SJSA1 (cell line): ENCODE results near the gene ANKRD17. TPM values are rescaled to one million over a fixed set of nuclear protein-coding genes. Genes with fewer than 3 reads are reported as not detected.

Source experiments
- DNase-seq, 2 experiments: peaks; one replicate each; pipeline ENCODE4 v3.0.0-alpha.2; 2015 to 2020; ENCODE audit warnings: low spot score in 2 of 2, low read depth in 1 of 2
- H3K27ac ChIP-seq: fragments of 250-450 bp; sonication (Bioruptor Pico); 2 replicates; pipeline ENCODE4 v1.5.1; 2020; ENCODE audit warnings: mild to moderate bottlenecking, moderate library complexity
- H3K27me3 ChIP-seq: fragments of 250-450 bp; sonication (Bioruptor Pico); replicated peaks from 2 replicates; pipeline ENCODE4 v1.5.1; 2020; ENCODE audit warnings: mild to moderate bottlenecking, moderate library complexity
- H3K36me3 ChIP-seq: fragments of 250-450 bp; sonication (Bioruptor Pico); 2 replicates; pipeline ENCODE4 v1.5.1; 2020; ENCODE audit warnings: mild to moderate bottlenecking
- H3K4me1 ChIP-seq: fragments of 250-450 bp; sonication (Bioruptor Pico); replicated peaks from 2 replicates; pipeline ENCODE4 v1.6.1; 2021; ENCODE audit warnings: mild to moderate bottlenecking
- H3K4me3 ChIP-seq: fragments of 250-450 bp; sonication (Bioruptor Pico); 2 replicates; pipeline ENCODE4 v1.5.1; 2020; ENCODE audit warnings: mild to moderate bottlenecking
- H3K9me3 ChIP-seq: fragments of 250-450 bp; sonication (Bioruptor Pico); replicated peaks from 2 replicates; pipeline ENCODE4 v1.5.1; 2020; ENCODE audit warnings: mild to moderate bottlenecking
- total RNA-seq: library from RNA; depleted of rRNA; stranded (reverse); fragments of >200 nt; shearing (Covaris generic); gene quantifications from 2 replicates; pipeline ENCODE4 v1.2.3, GENCODE V29; 2014

The ANKRD17 gene
- total RNA-seq, 1 experiment from 2014 or later, result 36.8 TPM

DNA sequence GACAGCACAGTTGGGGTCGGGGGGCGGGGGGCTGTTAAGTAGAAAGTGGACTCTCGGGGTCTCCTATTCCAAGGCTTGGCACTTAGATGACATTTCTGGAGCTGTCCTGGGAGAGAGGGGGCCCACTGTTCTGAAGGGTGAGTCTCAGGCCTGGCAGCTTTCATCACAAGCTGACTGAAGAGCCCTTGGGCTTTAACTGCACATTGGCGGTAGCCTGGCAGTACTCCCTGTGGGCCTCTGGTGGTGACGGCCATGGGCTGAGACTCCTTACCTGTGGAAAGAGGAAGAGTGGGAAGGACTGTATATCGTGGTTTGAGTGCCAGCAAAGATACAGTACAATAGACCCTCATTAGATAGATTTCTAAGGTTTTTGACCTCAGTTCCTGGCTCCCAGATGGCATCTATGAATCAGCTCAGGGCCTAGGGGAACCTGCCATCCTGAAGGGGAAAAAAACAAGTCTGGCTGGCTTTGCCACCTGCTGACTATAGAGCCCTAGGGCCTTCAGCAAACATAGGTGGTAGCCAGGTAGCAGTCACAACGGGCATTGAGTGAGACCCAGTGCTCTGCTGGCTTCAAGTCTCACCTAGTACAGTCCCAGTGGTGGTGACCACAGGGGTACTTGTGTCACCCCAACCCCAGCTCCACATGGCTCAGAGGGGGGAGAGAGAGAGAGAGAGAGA, 87.9 kb downstream of the ANKRD17 start:
- no peak overlapping the region for H3K4me3 ChIP-seq
- H3K36me3 ChIP-seq, result peaks cover 91% of the 10 kb centered on the region
- no peak for DNase-seq

DNA sequence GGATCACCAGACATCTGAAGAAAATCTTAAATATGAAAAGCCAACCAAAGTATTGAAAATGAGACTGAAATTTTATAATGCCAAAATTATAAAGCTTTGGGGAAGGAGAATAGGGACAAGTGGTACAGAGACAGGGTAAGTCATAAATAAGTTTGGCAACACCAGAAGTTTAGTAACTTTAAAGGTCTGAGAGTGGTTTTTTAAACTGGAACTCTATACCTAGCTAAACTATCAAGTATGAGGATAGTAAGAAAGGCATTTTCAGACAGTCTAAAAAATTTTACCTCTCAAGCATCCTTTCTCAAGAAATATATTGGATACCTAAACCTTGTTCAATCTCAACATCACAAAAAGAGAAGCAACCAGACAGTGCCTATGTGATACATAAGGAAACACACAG, 92.4 kb downstream of the ANKRD17 start:
- Histone ChIP-seq H3K36me3 (peaks cover 74% of the 10 kb centered on the region), H3K4me3 (no peak overlapping the region), H3K4me1 (no peaks in the 10 kb centered on the region), H3K27ac (no peak overlapping the region), H3K9me3 (no peaks in the 10 kb centered on the region), H3K27me3 (no peaks in the 10 kb centered on the region)
- no peak for DNase-seq

More for the DNA sequence above, 87.9 kb downstream of the ANKRD17 start:
- Histone ChIP-seq H3K27ac (no peak overlapping the region), H3K9me3 (no peaks in the 10 kb centered on the region), H3K27me3 (no peaks in the 10 kb centered on the region), H3K4me1 (no peaks in the 10 kb centered on the region)

DNA sequence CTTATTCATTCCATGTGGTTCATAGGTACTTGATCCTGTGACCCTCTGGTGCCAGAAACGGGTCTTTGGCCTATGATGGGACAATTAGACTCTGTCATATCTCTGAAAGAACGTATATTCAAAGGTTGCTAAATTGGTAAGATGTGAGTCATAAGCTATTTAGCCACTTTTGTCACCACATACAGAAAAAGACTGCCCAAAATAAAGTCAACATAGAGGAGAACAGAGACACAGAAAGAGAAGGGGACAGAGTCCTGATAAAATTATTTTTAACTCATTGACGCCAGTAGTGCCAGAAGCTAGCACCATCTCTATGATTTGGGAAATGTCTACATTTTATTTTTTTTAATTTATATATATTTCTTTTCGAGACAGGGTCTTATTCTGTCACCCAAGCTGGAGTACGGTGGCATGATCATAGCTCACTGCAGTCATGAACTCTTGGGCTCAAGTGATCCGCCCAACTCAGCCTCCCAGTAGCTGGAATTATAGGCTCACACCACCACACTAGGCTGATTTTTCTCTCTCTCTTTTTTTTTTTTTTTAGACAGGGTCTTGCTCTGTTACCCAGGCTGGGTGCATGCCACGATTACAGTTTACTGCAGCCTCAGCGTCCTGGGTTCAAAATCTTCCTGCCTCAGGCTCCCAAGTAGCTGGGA, 96.9 kb downstream of the ANKRD17 start:
- DNase-seq, result no peak
- H3K4me3 ChIP-seq, result no peak overlapping the region
- peaks cover 58% of the 10 kb centered on the region for H3K36me3 ChIP-seq
- H3K9me3 ChIP-seq, result no peaks in the 10 kb centered on the region
- H3K4me1 ChIP-seq, result no peaks in the 10 kb centered on the region
- no peak overlapping the region for H3K27ac ChIP-seq
- no peaks in the 10 kb centered on the region for H3K27me3 ChIP-seq

DNA sequence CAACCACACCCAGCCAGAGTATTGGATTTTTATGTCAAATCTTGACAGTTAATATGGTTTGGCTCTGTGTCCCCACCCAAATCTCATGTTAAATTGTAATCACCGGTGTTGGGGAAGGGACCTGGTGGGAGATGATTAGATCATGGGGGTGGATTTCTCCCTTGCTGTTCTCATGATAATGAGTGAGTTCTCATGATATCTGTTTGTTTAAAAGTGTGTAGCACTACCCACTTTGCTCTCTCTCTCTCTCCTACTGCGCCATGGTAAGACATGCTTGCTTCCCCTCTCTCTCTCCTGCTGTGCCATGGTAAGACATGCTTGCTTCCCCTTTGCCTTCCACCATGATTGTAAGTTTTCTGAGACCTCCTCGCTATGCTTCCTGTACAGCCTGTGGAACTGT, 102.2 kb downstream of the ANKRD17 start:
- Histone ChIP-seq H3K9me3 (no peaks in the 10 kb centered on the region), H3K27me3 (no peaks in the 10 kb centered on the region), H3K4me1 (no peaks in the 10 kb centered on the region), H3K36me3 (peaks cover 61% of the 10 kb centered on the region), H3K27ac (no peak overlapping the region), H3K4me3 (no peak overlapping the region)
- DNase-seq, result no peak

DNA sequence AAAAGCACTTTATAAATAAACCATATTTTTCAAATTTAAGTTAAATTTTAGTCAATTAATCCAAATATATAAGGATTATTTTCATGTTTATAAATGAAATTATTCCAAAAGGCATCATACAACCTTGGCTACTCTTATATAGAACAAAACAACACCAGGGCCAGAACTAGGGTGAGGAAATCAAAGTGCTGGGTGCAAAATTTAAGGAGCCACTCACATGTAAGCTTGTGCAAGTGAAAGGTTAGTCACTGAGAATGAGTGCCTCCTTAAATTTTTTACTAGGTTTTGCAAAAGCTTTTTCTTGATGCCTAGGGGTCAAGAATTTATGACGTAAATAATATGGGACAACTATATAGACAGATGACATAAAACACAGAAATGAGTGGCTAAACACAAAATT, 105.7 kb downstream of the ANKRD17 start:
- Histone ChIP-seq H3K4me1 (no peaks in the 10 kb centered on the region), H3K27ac (no peak overlapping the region), H3K4me3 (no peak overlapping the region), H3K27me3 (no peaks in the 10 kb centered on the region), H3K9me3 (no peaks in the 10 kb centered on the region), H3K36me3 (peaks cover 67% of the 10 kb centered on the region)
- DNase-seq, result no peak

DNA sequence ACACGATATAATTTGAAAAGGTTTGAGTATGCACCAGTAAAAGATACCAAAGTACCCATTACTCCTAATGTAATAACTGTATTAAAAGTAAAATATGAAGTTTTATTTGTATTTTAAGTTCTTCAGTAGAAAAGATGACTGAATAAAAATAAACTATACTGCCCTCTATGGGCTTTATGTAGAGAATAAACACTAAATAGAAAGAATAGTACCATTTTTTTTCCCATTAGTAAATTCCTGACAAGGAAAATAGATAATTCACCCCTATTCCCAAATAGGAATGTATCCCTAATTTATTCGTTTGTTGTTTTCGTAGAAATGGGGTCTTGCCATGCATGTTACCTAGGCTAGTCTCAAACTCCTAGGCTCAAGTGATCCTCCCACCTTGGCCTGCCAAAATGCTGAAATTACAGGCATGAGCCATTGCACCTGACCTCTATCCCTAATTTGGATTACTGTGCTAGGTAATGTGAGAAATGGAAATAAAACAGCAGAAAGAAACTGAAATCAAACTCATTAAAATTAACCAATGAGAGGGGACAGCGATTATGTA, 115.5 kb downstream of the ANKRD17 start:
- no peak overlapping the region for H3K4me3 ChIP-seq
- no peak for DNase-seq
- H3K27me3 ChIP-seq, result no peaks in the 10 kb centered on the region
- H3K9me3 ChIP-seq, result no peaks in the 10 kb centered on the region
- H3K36me3 ChIP-seq, result peaks cover 75% of the 10 kb centered on the region
- no peak overlapping the region for H3K27ac ChIP-seq
- H3K4me1 ChIP-seq, result no peaks in the 10 kb centered on the region

DNA sequence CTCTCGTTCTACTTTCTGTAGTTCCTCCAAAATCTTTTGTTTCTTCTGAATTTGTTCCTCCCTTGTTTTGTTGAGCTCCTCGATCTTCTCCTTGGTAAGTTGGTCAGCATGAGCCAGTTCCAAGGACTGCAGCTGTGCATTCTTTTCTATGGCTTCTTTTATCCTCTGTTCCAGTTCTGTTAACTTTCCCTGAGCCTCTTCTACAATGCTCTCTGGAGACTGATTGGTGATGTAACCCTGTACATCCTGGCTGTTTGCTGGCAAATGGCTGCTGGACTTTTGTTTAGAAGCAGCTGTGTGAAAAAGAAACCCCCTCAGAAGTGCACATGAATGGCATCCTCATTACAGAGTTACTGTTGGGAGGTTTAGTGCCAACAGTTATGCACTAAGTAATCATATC, 118.6 kb downstream of the ANKRD17 start:
- Histone ChIP-seq H3K9me3 (no peaks in the 10 kb centered on the region), H3K27me3 (no peaks in the 10 kb centered on the region), H3K4me3 (no peak overlapping the region), H3K4me1 (no peaks in the 10 kb centered on the region), H3K36me3 (peaks cover 75% of the 10 kb centered on the region), H3K27ac (no peak overlapping the region)
- no peak for DNase-seq

DNA sequence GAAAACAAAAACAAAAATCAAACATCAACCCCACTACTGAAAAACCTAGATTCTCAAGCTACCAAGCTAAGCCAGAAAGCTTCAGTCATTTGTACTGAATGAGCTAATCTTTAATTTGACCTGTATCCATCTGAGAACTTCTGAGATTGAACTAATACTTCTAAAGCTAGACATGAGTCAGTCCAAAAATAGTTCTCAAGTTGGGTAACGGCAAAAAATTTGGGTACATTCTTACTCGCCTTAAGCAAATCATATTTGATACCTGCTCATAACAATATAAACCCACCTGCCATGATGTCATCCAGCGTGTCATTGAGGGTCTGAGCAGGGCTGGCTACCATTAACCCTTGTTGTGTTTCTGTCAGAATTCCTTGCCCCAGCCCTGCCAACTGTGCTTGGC, 119.4 kb downstream of the ANKRD17 start:
- no peak for DNase-seq

DNA sequence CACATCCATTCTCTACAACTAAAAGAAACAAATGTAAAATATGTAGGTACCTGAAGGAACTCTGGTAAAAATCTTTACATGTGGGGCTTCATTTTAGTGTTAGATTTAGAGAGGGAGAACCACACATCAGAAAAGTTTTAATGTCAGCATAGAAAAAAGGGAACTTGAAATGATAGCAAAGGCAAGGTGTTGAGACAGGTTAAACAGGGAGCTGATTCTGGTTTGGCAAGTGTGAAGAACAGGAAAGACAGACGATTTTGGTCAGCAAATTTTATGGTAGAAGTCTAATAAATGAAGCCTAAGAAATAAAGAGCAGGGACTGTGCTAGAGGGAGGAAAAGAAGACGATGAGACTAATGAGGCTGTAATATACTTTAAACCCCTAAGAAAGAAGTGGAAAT, 121.5 kb downstream of the ANKRD17 start:
- Histone ChIP-seq H3K27ac (no peak overlapping the region), H3K4me3 (no peak overlapping the region), H3K36me3 (peaks cover 80% of the 10 kb centered on the region), H3K27me3 (no peaks in the 10 kb centered on the region), H3K9me3 (no peaks in the 10 kb centered on the region), H3K4me1 (no peaks in the 10 kb centered on the region)
- no peak for DNase-seq

More for the DNA sequence above, 119.4 kb downstream of the ANKRD17 start:
- no peaks in the 10 kb centered on the region for H3K4me1 ChIP-seq
- no peaks in the 10 kb centered on the region for H3K9me3 ChIP-seq
- H3K4me3 ChIP-seq, result no peak overlapping the region
- H3K27me3 ChIP-seq, result no peaks in the 10 kb centered on the region
- peaks cover 77% of the 10 kb centered on the region for H3K36me3 ChIP-seq
- no peak overlapping the region for H3K27ac ChIP-seq

DNA sequence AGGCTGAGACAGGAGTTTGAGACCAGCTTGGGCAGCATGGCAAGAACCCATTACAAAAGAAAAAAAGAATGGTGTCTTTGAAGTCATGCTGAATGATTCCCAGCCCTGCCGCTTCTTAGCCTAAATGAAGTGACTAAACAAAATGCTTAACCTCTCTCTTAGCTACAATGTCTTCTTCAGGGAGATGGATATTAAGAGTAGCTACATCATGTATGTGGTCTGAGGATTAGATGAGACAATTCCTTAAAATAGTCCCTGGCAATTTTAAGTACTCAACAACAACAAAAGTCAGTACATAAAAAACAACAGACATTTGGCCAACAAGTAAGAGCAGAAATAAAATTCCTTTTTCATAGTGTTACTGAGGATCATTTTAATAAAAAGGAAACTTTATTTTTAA, 124.8 kb downstream of the ANKRD17 start:
- Histone ChIP-seq H3K4me3 (no peak overlapping the region), H3K4me1 (no peaks in the 10 kb centered on the region), H3K27ac (no peak overlapping the region), H3K9me3 (no peaks in the 10 kb centered on the region), H3K36me3 (peaks cover 61% of the 10 kb centered on the region), H3K27me3 (no peaks in the 10 kb centered on the region)
- DNase-seq, result no peak

DNA sequence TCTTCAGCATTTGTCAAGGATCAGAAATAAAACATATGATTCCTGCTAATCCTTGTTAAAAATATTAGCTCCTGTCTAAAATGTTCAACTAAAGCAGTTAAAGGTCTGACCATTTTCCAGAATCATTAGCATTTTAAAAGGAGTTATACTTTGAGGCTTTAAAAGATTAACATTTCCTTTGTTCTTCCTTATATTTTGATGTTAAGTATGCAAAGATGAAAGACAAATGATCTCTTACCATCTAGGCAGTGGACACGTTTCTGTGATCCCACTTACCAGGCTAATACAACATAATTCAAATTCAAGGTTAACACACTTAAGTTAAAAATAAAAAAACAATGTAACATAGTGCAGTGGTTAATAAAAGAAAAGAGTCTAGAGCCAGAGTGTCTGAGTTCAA, 127.3 kb downstream of the ANKRD17 start:
- Histone ChIP-seq H3K9me3 (no peaks in the 10 kb centered on the region), H3K4me3 (no peak overlapping the region), H3K4me1 (no peaks in the 10 kb centered on the region), H3K27ac (no peak overlapping the region), H3K36me3 (peaks cover 67% of the 10 kb centered on the region), H3K27me3 (no peaks in the 10 kb centered on the region)
- DNase-seq, result no peak

DNA sequence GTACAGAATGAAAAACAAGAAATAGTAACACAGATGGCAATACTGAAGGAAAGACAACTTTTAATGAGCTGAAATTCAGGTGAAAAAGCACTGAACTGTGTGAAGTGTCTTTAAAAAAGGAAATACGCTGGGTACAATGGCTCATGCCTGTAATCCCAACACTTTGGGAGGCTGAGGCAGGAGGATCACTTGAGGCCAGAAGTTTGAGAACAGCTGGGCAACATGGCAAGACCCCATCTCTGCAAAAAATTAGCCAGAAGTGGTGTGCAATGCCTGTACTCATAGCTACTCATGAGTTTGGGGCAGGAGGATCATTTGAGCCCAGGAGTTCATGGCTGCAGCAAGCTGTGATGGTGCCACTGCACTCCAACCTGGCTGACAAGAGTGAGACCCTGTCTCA, 129.3 kb downstream of the ANKRD17 start:
- DNase-seq, result no peak
- H3K4me3 ChIP-seq, result no peak overlapping the region
- H3K36me3 ChIP-seq, result peaks cover 64% of the 10 kb centered on the region
- no peak overlapping the region for H3K27ac ChIP-seq
- H3K9me3 ChIP-seq, result no peaks in the 10 kb centered on the region
- H3K4me1 ChIP-seq, result no peaks in the 10 kb centered on the region
- no peaks in the 10 kb centered on the region for H3K27me3 ChIP-seq

DNA sequence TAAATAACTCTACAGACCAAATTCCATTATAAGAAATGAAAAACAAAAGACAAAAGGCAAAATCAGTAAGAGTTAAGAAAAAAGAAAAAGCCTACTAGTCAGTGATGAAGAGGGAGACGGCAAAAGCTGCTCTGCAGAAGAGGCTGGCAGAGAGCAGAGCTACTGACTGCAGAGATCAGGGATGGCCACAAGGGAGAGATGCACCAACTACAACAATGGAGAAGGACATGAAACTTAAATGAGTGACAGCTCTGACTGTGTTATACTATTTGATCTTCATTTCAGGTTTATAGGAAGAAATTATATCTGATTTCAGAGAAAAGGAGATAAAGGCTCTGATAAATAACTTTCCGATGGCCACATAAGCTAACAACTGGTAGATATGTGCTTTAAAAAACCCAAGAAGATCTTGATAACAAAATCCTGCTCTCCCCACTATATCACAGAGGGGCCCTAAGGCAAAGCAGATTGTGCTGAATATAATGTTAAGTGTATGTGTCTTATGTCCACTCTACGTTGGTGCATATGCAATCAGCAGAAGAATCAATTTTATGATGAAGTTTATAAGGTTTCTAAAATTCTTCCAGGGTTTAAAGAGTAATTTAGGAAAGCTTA, 130.7 kb downstream of the ANKRD17 start:
- no peaks in the 10 kb centered on the region for H3K9me3 ChIP-seq
- H3K27ac ChIP-seq, result no peak overlapping the region
- peaks cover 66% of the 10 kb centered on the region for H3K36me3 ChIP-seq
- no peaks in the 10 kb centered on the region for H3K4me1 ChIP-seq
- no peak overlapping the region for H3K4me3 ChIP-seq
- no peak for DNase-seq
- H3K27me3 ChIP-seq, result no peaks in the 10 kb centered on the region

DNA sequence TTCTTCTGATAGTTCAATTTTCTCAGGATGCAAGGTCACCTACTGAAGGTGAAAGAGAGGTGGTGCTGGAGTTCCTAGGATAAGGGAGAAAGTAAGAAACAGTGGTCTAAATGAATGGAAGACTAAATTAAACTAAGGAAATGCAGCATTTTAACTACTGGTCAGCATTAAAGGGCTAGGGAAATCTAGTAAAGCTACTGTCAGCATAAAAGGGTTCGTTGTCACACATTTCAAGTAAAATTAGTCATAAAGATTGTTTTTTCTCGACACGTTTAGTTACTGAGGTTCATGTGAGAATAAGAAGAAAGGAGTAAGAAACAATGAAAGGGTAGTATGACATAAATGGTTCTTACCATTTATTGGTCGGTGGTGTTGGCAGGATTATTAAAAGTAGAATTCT, 149.1 kb downstream of the ANKRD17 start:
- H3K27me3 ChIP-seq, result no peaks in the 10 kb centered on the region
- no peak overlapping the region for H3K4me3 ChIP-seq
- H3K27ac ChIP-seq, result no peak overlapping the region
- H3K9me3 ChIP-seq, result no peaks in the 10 kb centered on the region
- no peak for DNase-seq
- no peaks in the 10 kb centered on the region for H3K4me1 ChIP-seq
- peaks cover 60% of the 10 kb centered on the region for H3K36me3 ChIP-seq
